K562 (cell line): Measurements from ENCODE around the gene HS3ST3A1. TPM values are rescaled to one million over a fixed set of nuclear protein-coding genes. Genes with fewer than 3 reads are reported as not detected.

Source experiments
- ATAC-seq: fragments of 200-7000 bp; cut with Tn5 transposase; 3 replicates; pipeline ENCODE4 v1.9.1; 2020; ENCODE audit warnings: moderate library complexity
- BruUV-seq: library from RNA; stranded (reverse); fragments of 400-500 nt; replicated peaks from 2 replicates; lab custom pipeline; 2021; lab: Mats Ljungman, UMichigan
- CTCF ChIA-PET: fragments of 300-600 bp; formaldehyde crosslinking; extraction: SDS; loops from one replicate; lab custom pipeline; 2021; ENCODE audit warnings: low intra/inter-chr PET ratio; lab: Yijun Ruan, JAX
- POLR2A ChIA-PET: fragments of 300-600, 350-650 bp; sonication (Branson Sonifier 250); formaldehyde crosslinking; extraction: SDS; loops from one replicate; lab custom pipeline; 2021; ENCODE audit warnings: antibody characterized with exemption, inconsistent platforms; lab: Yijun Ruan, JAX
- DNase-seq, 4 experiments: peaks; one replicate each; pipeline versions ENCODE4 v3.0.0 to v3.0.0-alpha.2; 2011 to 2018; ENCODE audit warnings: low spot score in 3 of 4, mixed read lengths in 3 of 4; ENCODE audit errors: extremely low read depth in 1 of 4
- FAIRE-seq: peaks from 2 replicates; lab custom pipeline; 2011; peaks lifted over from hg19 to GRCh38; lab: Jason Lieb, UNC
- H2AFZ ChIP-seq: 2 replicates; pipeline ENCODE4 v1.6.0; 2011; ENCODE audit warnings: low read depth, low read length, control low read depth, inconsistent platforms
- H3K27ac ChIP-seq: fragments of 200-600 bp; 3 replicates; pipeline ENCODE4 v1.8.0; 2011; ENCODE audit warnings: low read depth, mild to moderate bottlenecking, control low read depth, inconsistent platforms, low read length, moderate library complexity, mixed read lengths; ENCODE audit errors: extremely low read depth
- H3K27me3 ChIP-seq, 2 experiments: fragments of 300-600 bp in 1 of 2; 2 replicates in 1 of 2; 3 replicates in 1 of 2; pipeline versions ENCODE4 v1.6.0 to v1.8.0; 2011; ENCODE audit warnings: inconsistent platforms in 2 of 2, low read length in 2 of 2, mild to moderate bottlenecking in 1 of 2, mixed read lengths in 1 of 2, moderate library complexity in 1 of 2; ENCODE audit not compliant: control insufficient read depth in 2 of 2, insufficient read depth in 2 of 2
- H3K36me3 ChIP-seq: fragments of 300-600 bp; 3 replicates; pipeline ENCODE4 v1.8.0; 2011; ENCODE audit warnings: mild to moderate bottlenecking, low read length, inconsistent platforms; ENCODE audit not compliant: control insufficient read depth, insufficient read depth
- H3K4me1 ChIP-seq, 2 experiments: fragments of 200-600 bp in 1 of 2; replicated peaks in 1 of 2; 2 replicates in 1 of 2; 3 replicates in 1 of 2; pipeline versions ENCODE4 v1.5.1 to v1.8.0; 2011; ENCODE audit warnings: inconsistent platforms in 2 of 2, low read length in 2 of 2, mild to moderate bottlenecking in 1 of 2, mixed read lengths in 1 of 2, moderate library complexity in 1 of 2; ENCODE audit not compliant: control insufficient read depth in 2 of 2, insufficient read depth in 2 of 2
- H3K4me2 ChIP-seq: 2 replicates; pipeline ENCODE4 v1.6.1; 2011; ENCODE audit warnings: low read length, control low read depth, inconsistent platforms, mixed read lengths; ENCODE audit not compliant: insufficient read depth
- H3K4me3 ChIP-seq: fragments of 200-600 bp; sonication (generic), shearing (Covaris generic); 2 replicates; pipeline ENCODE4 v1.5.1; 2016; ENCODE audit warnings: control low read depth, inconsistent platforms
- H3K79me2 ChIP-seq: fragments of 200-600 bp; 3 replicates; pipeline ENCODE4 v1.8.0; 2011; ENCODE audit warnings: low read length, inconsistent platforms; ENCODE audit not compliant: control insufficient read depth, insufficient read depth
- H3K9ac ChIP-seq, 2 experiments: 2 replicates each; pipeline versions ENCODE4 v1.6.0 to v1.6.1; 2011; ENCODE audit warnings: low read depth in 2 of 2, low read length in 2 of 2, control low read depth in 1 of 2, inconsistent platforms in 1 of 2, mild to moderate bottlenecking in 1 of 2, mixed read lengths in 1 of 2; ENCODE audit not compliant: insufficient read depth in 1 of 2
- H3K9me1 ChIP-seq: one replicate; pipeline ENCODE4 v1.6.0; 2011; ENCODE audit warnings: inconsistent platforms, mild to moderate bottlenecking, low read length, moderate library complexity; ENCODE audit not compliant: control insufficient read depth, insufficient read depth
- H3K9me3 ChIP-seq: replicated peaks from 2 replicates; pipeline ENCODE4 v1.5.1; 2011; ENCODE audit warnings: low read depth, low read length, inconsistent platforms; ENCODE audit not compliant: control insufficient read depth, insufficient read depth
- H4K20me1 ChIP-seq: replicated peaks from 2 replicates; pipeline ENCODE4 v1.6.1; 2011; ENCODE audit warnings: low read length, inconsistent platforms, mixed read lengths; ENCODE audit not compliant: control insufficient read depth, insufficient read depth
- ATF6 ChIP-seq: sonication (generic); formaldehyde crosslinking; IDR thresholded peaks from 2 replicates; pipeline ENCODE4 v1.4.0; 2020; ENCODE audit warnings: mild to moderate bottlenecking, missing genetic modification reagents
- COPS2 ChIP-seq: fragments of 450-650 bp; conservative IDR thresholded peaks from 2 replicates; pipeline ENCODE4 v1.6.1; 2016; ENCODE audit warnings: mild to moderate bottlenecking, moderate library complexity
- EGR1 ChIP-seq: fragments of 450-650 bp; conservative IDR thresholded peaks from 2 replicates; pipeline ENCODE4 v1.6.1; 2017; ENCODE audit warnings: mild to moderate bottlenecking
- EHMT2 ChIP-seq: fragments of 450-650 bp; IDR thresholded peaks from 2 replicates; pipeline ENCODE4 v1.6.1; 2018; ENCODE audit warnings: antibody characterized with exemption
- ETS2 ChIP-seq: IDR thresholded peaks from 2 replicates; pipeline ENCODE4 v1.6.1; 2016; ENCODE audit warnings: borderline replicate concordance, missing genetic modification characterization, mild to moderate bottlenecking, moderate library complexity, missing compliant biosample characterization; ENCODE audit not compliant: poor library complexity, severe bottlenecking
- FOSL1 ChIP-seq: fragments of 200-800 bp; sonication (Bioruptor generic); conservative IDR thresholded peaks from 2 replicates; pipeline ENCODE4 v1.6.1; 2016; ENCODE audit warnings: missing genetic modification characterization, missing compliant biosample characterization
- HNRNPLL ChIP-seq: fragments of 200-400 bp; formaldehyde crosslinking; IDR thresholded peaks from 2 replicates; pipeline ENCODE4 v1.6.1; 2017; ENCODE audit warnings: low read length, low read depth, mild to moderate bottlenecking; ENCODE audit not compliant: poor library complexity, severe bottlenecking
- IRF9 ChIP-seq: fragments of 450-650 bp; IDR thresholded peaks from 2 replicates; pipeline ENCODE4 v1.6.1; 2016; ENCODE audit warnings: missing biosample characterization, missing genetic modification characterization
- MCM5 ChIP-seq: fragments of 450-650 bp; IDR thresholded peaks from 2 replicates; pipeline ENCODE4 v1.6.1; 2016; ENCODE audit warnings: low read depth
- MEF2A ChIP-seq: IDR thresholded peaks from 2 replicates; pipeline ENCODE4 v1.6.1; 2011; ENCODE audit warnings: low read depth, mild to moderate bottlenecking, low read length, moderate library complexity; ENCODE audit not compliant: control insufficient read depth
- MYC ChIP-seq, 2 experiments: fragments of 250-450 bp in 1 of 2; sonication (Bioruptor Pico) in 1 of 2; IDR thresholded peaks; 2 replicates each; pipeline versions ENCODE4 v1.5.1 to v1.6.1; 2012 to 2021; ENCODE audit warnings: low read depth in 2 of 2, borderline replicate concordance in 1 of 2, improper control_type of control experiment in 1 of 2, low read length in 1 of 2, mild to moderate bottlenecking in 1 of 2, moderate library complexity in 1 of 2
- POLR2H ChIP-seq: IDR thresholded peaks from 2 replicates; pipeline ENCODE4 v1.6.1; 2016; ENCODE audit warnings: missing genetic modification characterization, low read depth, mild to moderate bottlenecking, control low read depth, missing compliant biosample characterization, moderate library complexity
- SRSF1 ChIP-seq: fragments of 200-400 bp; formaldehyde crosslinking; IDR thresholded peaks from 2 replicates; pipeline ENCODE4 v1.6.1; 2017; ENCODE audit warnings: mild to moderate bottlenecking, low read depth, low read length, moderate library complexity
- ZNF311 ChIP-seq: fragments of 250-450 bp; sonication (Bioruptor Pico); IDR thresholded peaks from 2 replicates; pipeline ENCODE4 v1.4.0; 2020; ENCODE audit warnings: mild to moderate bottlenecking, moderate library complexity
- WGBS: fragments of 100-300 bp; shearing (Covaris generic); methylation state at CpG from one replicate; pipeline ENCODE4 v1.1.6; 2016; ENCODE audit warnings: low coverage, mixed read lengths; ENCODE audit not compliant: insufficient coverage; ENCODE audit errors: missing lambda C conversion rate; 5-methylcytosine and 5-hydroxymethylcytosine counted together
- in situ Hi-C: fragments of 300-500 bp; cut with MboI; formaldehyde crosslinking; loops from 4 replicates; pipeline ENCODE4 v1.15.0; 2018; ENCODE audit warnings: inconsistent platforms, mixed read lengths
- intact Hi-C: fragments of 100-400 bp; cut with micrococcal nuclease; formaldehyde crosslinking; loops from 2 replicates; pipeline ENCODE4 v1.14.2; 2022
- polyA plus RNA-seq, 8 experiments: library from polyadenylated mRNA; depleted of rRNA in 4 of 8; stranded (reverse) in 5 of 8; unstranded in 3 of 8; fragments of >200 nt; fragmentation: Nextera tagmentation in 2 of 8; fragmentation: Illumina TruSeq in 1 of 8; extraction: Ambion mirVana in 2 of 8; extraction: Trizol in 1 of 8; gene quantifications; 2 replicates each; pipeline versions ENCODE4 v1.2.1 to v1.2.3, GENCODE V29; 2011 to 2014; ENCODE audit warnings: inconsistent platforms in 1 of 8, missing spikeins in 1 of 8
- total RNA-seq, 7 experiments: library from RNA; depleted of rRNA in 6 of 7; stranded (reverse); fragments of >200 nt in 6 of 7; fragmentation: Illumina TruSeq in 2 of 7; extraction: Trizol in 2 of 7; gene quantifications; 2 replicates each; pipeline versions ENCODE4 v1.2.1 to v1.2.3, GENCODE V29; 2011 to 2021; ENCODE audit warnings: low replicate concordance in 1 of 7
- TF ChIP-seq, protein P1 (sequence below): fragments of 250-450 bp; sonication (Bioruptor Pico); IDR thresholded peaks from 2 replicates; pipeline ENCODE4 v1.8.0; 2022; ENCODE audit warnings: inconsistent platforms, mild to moderate bottlenecking, moderate library complexity, borderline replicate concordance

HS3ST3A1 gene
- total and polyA plus RNA-seq, 9 of the 15 experiments (the other 6 are each of a cell fraction or from before 2014, with no cell fraction given) = 0.25 to 14.8 (median 2.3) TPM

DNA sequence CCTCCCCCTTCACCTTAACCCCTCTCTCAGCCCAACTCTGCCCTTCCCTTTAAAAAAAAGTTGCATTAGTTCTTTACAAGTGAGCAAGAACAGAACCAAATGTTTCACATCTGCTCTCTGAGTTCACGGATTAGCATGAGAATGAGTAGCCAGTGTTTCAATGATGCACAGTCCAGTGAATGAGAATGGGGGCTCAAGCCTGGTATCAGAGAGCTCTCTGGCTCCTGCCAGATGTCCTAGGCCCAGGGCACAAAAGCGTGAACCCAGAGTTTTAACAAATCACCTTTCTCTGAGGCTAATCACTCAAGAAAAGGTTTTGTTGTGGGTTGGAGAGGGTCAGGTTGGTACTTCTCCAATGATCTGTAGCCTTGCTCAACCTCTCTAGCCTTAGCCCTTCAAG, 41.5 kb upstream of the HS3ST3A1 start (continued):
- TF ChIP-seq COPS2 = no peak
- no peak for TF ChIP-seq ATF6 (CRISPR knock-in tag)

DNA sequence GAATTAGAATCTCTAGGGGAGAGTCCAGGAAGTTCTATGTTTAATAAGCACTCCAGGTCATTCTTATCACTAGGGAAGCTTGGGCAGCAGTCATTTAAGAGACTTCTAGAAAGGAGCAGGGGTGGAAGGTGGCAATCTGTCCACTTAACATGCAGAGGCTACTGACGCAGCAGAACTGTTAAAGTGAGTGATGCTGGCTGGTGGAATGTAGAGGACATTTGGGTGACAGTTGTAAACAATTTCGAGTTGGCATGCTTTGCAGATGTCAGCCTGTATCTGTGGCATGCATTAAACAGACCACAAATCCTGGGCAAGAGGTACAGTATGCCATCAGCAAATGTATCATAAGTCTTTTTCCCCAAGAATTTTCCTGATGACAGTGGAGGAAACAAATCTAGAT, 40.5 kb upstream of the HS3ST3A1 start:
- ATAC-seq = no peak
- Histone ChIP-seq H3K9me3 (no peaks in the 10 kb centered on the region), H3K4me3 (no peak overlapping the region), H3K4me1 (peaks cover 0 to 8% of the 10 kb centered on the region in 2 experiments; a peak in 2 of 5 replicates), H2AFZ (no peak overlapping the region), H3K79me2 (no peaks in the 10 kb centered on the region), H3K9me1 (no peaks in the 10 kb centered on the region), H3K27ac (no peak overlapping the region), H3K27me3 (peaks cover 0 to 13% of the 10 kb centered on the region in 2 experiments; a peak in 4 of 5 replicates), H3K36me3 (no peaks in the 10 kb centered on the region), H4K20me1 (no peaks in the 10 kb centered on the region), H3K9ac (no peak overlapping the region), H3K4me2 (no peak overlapping the region)
- no TSS peak for BruUV-seq
- WGBS = 0% methylated on average over 2 of the region's 2 CpGs
- no peak for FAIRE-seq
- DNase-seq = no peak
- in situ Hi-C loops = no loop called here
- CTCF ChIA-PET = no interaction called here
- POLR2A ChIA-PET = no interaction called here
- intact Hi-C loops = no loop called here
- TF ChIP-seq POLR2H (no peak), MCM5 (no peak), EGR1 (no peak), IRF9 (tag) (no peak), MYC (IDR thresholded peaks at IDR 0.05; ENCODE audit: low read depth, low read length) (no peak), MYC (CRISPR knock-in tag; IDR thresholded peaks at IDR 0.05; ENCODE audit: borderline replicate concordance, low read depth) (no peak), SRSF1 (no peak), HNRNPLL (no peak), EHMT2 (no peak), ZNF311 (CRISPR knock-in tag) (no peak), ETS2 (tag) (no peak), FOSL1 (tag) (no peak), MEF2A (no peak)
- TF ChIP-seq, protein P1, sequence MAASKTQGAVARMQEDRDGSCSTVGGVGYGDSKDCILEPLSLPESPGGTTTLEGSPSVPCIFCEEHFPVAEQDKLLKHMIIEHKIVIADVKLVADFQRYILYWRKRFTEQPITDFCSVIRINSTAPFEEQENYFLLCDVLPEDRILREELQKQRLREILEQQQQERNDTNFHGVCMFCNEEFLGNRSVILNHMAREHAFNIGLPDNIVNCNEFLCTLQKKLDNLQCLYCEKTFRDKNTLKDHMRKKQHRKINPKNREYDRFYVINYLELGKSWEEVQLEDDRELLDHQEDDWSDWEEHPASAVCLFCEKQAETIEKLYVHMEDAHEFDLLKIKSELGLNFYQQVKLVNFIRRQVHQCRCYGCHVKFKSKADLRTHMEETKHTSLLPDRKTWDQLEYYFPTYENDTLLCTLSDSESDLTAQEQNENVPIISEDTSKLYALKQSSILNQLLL (CRISPR knock-in tag) = no peak
